ENCODE results near the gene TMED6. TPM values are rescaled to one million over a fixed set of nuclear protein-coding genes. Genes with fewer than 3 reads are reported as not detected.

Gene TMED6
- polyA plus RNA-seq, 5 donors: 2.3 to 4.4 (median 4.0) TPM

- no peak for DNase-seq
Measured at GRCh38 chr16:69324585-69325253, 26.9 kb downstream of the TMED6 start.

GRCh38 chr16:69324013-69324531 is 27.5 kb downstream of the TMED6 start:
- DNase-seq: no peak

GRCh38 chr16:69323415-69323814 is 28.2 kb downstream of the TMED6 start:
- no peak for DNase-seq

- DNase-seq: no peak
Measured at GRCh38 chr16:69322343-69322742, 29.2 kb downstream of the TMED6 start.

GRCh38 chr16:69321080-69321479 is 30.5 kb downstream of the TMED6 start:
- DNase-seq: no peak

GRCh38 chr16:69320740-69321073 is 30.9 kb downstream of the TMED6 start:
- no peak for DNase-seq

- DNase-seq: no peak
Measured at GRCh38 chr16:69319826-69320739, 31.5 kb downstream of the TMED6 start.

- DNase-seq: no peak
Measured at GRCh38 chr16:69319381-69319780, 32.2 kb downstream of the TMED6 start.

- DNase-seq: no peak
Measured at GRCh38 chr16:69318911-69319289, 32.7 kb downstream of the TMED6 start.

GRCh38 chr16:69318177-69318910 is 33.2 kb downstream of the TMED6 start:
- DNase-seq: no peak

- no peak for DNase-seq
Measured at GRCh38 chr16:69316595-69317034, 35.0 kb downstream of the TMED6 start.

- no peak for DNase-seq
Measured at GRCh38 chr16:69315486-69316311, 35.9 kb downstream of the TMED6 start.

GRCh38 chr16:69314534-69314933 is 37.1 kb downstream of the TMED6 start:
- no peak for DNase-seq

- no peak for DNase-seq
Measured at GRCh38 chr16:69313469-69313868, 38.1 kb downstream of the TMED6 start.

GRCh38 chr16:69311533-69312387 is 39.8 kb downstream of the TMED6 start:
- no peak for DNase-seq

- DNase-seq: peak; percentile 96 to 97
Measured at GRCh38 chr16:69310653-69311532, 40.7 kb downstream of the TMED6 start, which contains the start of gene VPS4A. VPS4A (plus strand) TSS chr16:69311350; CDS start chr16:69311512, 162 bp downstream.

- DNase-seq: no peak
Measured at GRCh38 chr16:69309316-69309715, 42.3 kb downstream of the TMED6 start.

- no peak for DNase-seq
Measured at GRCh38 chr16:69307856-69308255, 43.7 kb downstream of the TMED6 start.

- no peak for DNase-seq
Measured at GRCh38 chr16:69307091-69307490, 44.5 kb downstream of the TMED6 start.

Data from right lung (tissue), 5 donors.